Measurements from ENCODE around the gene CAMK1D.

CAMK1D gene

DNA sequence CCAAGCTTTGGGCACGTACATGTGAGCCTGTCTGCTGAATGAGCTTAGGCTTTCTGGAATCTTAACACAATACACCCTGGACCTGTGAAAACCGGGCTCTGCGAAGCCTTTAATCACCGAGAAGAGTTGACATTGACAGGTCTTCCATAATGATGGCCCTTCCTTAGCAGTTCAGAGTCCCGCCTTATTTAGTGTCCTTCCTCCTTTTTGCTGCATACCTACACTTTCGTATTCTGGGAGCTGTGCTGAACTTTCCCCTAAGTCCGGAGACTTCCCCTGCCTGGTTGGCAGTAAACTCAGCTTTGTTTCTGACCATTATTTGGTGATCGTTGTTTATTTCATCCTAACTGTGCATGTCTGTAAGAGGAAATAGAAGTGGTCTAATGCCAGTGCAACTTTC is 212.0 kb downstream of the CAMK1D start:
- DNase-seq (ENCODE audit: low read depth in 2 of 2): no peak

DNA sequence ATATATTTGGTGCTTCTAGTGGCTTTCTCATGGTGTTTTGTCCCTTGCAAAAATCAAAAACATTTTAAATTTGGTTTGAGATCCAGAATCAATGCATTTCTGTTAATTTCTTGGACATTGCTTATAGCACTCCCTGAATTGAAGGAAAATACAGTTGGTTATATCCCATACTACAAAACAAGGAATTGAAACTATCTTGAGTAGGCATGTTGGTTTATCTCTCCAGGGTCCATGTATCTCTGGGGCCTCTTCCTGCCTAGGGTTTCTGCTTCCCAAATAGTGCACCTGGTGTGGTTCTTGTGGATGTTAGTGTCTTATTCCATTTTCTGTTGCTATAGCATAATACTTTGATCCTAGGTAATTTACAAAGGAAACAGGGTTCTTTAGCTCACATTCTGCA is 212.4 kb downstream of the CAMK1D start:
- DNase-seq (ENCODE audit: low read depth in 2 of 2): no peak

GRCh38 chr10:12563489-12563888 is 214.1 kb downstream of the CAMK1D start:
- no peak for DNase-seq (ENCODE audit: low read depth in 2 of 2)

- DNase-seq (ENCODE audit: low read depth in 2 of 2): no peak
Measured at GRCh38 chr10:12564173-12564572, 214.8 kb downstream of the CAMK1D start.

DNA sequence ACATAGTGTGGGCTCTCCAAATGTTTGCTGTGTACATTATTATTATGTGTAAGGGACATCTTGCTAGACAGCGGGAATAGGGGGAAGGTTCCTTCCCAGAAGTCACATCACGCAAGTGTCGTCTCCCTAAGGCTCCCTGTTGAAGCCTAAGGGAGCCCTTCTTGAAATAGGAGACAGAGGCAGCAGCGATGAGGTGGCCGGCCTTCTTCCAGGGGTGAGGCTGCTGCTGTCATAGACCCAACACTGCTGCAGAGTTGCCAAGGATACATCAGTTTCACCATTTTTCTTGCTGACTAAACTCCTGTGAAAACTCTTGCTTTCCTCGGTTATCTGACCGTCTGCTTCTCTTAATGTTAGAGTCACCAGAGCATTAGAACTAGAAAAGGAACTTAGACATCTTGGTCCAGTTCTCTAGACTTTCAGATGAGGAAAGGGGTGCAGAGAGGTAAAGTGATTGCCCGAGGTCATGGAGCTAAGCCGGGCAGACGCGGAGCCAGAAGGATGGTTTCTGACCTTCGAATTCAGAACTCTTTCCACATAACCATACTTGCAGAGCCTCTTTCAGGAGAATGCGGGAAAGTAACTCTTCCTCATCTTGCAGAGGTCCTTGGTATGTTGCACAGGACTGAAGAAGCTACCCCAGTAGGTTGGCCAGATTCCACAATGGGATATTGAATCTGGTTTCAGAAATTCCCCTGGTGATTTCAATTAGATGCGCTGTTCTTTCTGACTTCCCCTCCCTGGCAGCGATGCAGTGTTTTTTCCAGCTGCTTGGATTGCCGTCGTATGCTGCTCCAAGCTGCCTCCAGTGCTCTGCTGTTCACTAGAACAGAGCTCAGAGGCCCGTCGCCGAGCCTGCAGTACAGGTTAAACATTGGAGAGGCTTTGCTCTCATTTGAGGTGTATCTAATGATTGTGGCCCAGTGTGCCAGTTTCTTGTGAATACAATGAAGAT is 217.1 kb downstream of the CAMK1D start:
- no peak for DNase-seq (ENCODE audit: low read depth in 2 of 2)

- no peak for DNase-seq (ENCODE audit: low read depth in 2 of 2)
Measured at GRCh38 chr10:12568391-12569009, 219.2 kb downstream of the CAMK1D start.

- no peak for DNase-seq (ENCODE audit: low read depth in 2 of 2)
Measured at GRCh38 chr10:12572281-12572680, 222.9 kb downstream of the CAMK1D start.

- DNase-seq (ENCODE audit: low read depth in 2 of 2): no peak
Measured at GRCh38 chr10:12577610-12578009, 228.3 kb downstream of the CAMK1D start.

- no peak for DNase-seq (ENCODE audit: low read depth in 2 of 2)
Measured at GRCh38 chr10:12579954-12580858, 230.9 kb downstream of the CAMK1D start.

DNA sequence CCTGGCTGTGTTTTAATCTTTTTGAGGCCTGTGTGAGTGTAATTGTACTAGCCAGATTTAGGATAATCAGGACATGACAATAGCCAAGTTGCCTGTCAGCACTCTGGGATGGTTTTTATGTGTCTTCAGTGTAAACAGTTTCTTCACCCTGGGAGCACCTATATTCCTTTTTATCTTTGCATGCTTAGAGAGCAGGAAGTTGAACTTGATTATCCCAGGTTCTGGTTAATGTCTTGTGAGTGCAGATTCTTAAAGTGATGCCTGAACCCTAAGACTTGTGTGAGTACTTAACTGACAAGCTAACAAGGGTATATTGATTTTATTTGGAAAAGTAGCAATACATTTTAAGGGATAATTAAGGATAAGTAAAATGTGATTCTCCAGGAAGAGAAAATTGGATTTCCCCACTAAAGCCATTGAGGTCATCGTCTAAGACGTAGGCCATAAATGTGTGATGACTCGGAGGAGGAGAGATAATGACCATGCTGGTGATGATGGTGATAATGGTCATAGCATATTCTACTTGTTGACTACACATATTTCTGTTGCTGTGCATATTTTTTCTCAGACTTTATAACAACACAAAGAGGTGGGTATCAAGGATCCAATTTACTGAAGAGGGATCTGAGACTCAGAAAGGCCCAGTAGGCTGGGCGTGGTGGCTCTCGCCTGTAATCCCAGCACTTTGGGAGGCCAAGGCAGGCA is 234.7 kb downstream of the CAMK1D start:
- no peak for DNase-seq (ENCODE audit: low read depth in 2 of 2)

- DNase-seq (ENCODE audit: low read depth in 2 of 2): no peak
Measured at GRCh38 chr10:12586741-12587140, 237.4 kb downstream of the CAMK1D start.

DNA sequence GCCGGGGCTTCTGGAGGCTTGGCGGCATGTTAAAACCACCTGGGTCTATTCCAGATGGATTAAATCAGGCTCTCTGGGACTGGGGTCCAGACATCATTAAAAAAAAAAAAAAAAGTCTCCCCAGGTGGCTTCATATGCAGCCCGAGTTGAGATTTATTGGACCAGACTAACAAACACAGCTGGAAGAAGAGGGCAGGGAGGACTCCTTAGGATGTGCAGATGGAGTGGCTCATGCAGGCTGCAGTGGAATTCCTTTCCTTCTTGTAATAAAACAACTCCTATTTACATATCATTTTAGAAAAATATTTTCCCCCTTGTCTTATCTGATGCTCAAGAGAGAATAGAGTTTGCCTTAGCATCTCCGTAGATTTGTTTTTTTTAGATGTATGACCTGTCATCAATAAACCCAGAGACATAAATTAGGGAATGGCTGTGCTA is 238.1 kb downstream of the CAMK1D start:
- DNase-seq (ENCODE audit: low read depth in 2 of 2): no peak

- DNase-seq (ENCODE audit: low read depth in 2 of 2): no peak
Measured at GRCh38 chr10:12588091-12588860, 238.9 kb downstream of the CAMK1D start.

GRCh38 chr10:12589291-12589690 is 239.9 kb downstream of the CAMK1D start:
- DNase-seq (ENCODE audit: low read depth in 2 of 2): no peak

DNA sequence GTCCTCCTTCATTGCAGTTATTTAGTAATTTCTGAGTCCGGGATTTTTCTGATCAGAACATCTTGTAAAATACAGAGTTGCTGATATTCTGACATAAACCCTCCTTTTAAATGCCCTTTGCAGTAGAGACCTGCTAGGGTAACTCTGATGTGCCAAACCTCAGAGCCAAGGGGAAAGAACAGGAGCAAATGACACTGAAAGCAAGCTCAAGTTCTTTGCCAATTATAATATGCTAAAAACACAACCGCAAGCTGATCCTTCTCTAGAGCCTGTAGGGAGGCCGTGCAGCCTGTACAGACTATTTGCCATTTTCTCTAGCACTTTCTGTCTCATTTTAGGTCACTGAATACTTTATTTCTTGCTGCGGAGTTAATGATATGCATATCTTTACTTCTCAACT is 240.4 kb downstream of the CAMK1D start:
- DNase-seq (ENCODE audit: low read depth in 2 of 2): no peak

DNA sequence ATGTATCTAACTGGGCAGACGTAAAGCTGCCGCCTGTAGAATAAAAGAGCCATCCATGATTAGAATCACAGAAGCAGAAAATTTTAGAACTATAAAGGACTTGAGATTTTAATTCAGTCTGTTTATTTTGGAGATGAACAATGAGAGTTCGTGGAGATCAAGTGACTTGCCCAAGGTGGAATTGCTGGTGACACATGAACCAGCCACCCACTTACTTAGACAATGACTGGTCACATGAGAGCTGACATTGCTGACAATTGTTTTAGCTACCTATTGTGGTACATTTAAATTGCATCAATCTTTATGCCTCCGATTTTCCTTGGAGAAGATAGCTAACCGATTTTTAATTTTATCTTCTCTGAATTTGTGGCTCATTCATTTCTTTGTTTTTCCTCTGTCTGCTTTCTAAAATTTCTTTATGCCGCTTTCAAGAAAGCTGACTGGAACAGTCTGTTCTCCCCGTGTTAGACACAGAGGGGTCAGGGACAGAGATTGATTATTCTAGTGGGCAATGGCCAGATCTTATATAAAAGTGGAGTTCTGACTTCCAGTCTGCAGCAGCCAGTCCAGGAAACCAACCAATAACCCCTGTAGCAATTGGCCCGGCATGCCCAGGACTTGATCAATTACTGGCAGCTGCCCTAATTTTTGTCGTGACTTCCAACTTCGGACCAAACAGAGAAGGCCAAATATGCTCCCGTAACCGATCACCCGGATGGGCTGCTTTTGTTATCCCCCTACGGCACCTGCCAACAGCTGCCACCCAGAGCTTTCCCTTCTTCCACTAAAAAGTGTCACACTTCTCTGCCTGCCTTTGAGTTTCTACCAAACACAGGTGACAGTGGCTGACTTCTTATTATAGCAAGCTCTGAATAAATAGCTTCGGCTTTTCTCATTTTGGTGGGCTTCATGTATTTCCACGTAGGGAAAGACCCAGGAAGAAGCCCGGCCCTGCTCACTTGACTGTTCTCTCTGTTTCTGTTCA is 241.6 kb downstream of the CAMK1D start:
- no peak for DNase-seq (ENCODE audit: low read depth in 2 of 2)

- no peak for DNase-seq (ENCODE audit: low read depth in 2 of 2)
Measured at GRCh38 chr10:12592967-12593366, 243.6 kb downstream of the CAMK1D start.

DNA sequence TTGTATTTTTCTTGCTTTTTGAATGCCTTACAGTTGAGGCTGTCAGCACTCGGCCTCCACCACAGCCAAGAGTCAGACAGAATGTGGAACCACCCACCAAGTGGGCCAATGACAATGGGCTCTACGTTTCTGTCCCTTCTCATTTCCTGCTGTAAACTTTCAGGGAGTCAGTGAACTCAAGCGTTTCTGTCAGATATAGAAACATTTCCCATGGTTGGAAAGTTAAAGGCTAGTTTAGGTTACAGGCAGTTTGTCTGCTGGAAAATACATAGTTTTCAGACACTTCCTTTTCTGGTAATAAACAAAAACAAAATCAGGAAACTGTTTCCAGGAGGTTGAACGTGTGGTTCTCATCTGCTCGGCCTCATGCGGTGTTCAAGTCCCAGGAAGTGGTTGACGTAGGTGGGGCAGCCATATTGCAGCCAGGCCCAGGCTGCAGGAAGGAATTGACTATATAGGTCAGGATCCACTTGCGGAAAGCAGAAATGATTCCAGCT is 245.1 kb downstream of the CAMK1D start:
- peak in 1 of 2 donors; percentile 9 for DNase-seq (ENCODE audit: low read depth in 2 of 2)

DNA sequence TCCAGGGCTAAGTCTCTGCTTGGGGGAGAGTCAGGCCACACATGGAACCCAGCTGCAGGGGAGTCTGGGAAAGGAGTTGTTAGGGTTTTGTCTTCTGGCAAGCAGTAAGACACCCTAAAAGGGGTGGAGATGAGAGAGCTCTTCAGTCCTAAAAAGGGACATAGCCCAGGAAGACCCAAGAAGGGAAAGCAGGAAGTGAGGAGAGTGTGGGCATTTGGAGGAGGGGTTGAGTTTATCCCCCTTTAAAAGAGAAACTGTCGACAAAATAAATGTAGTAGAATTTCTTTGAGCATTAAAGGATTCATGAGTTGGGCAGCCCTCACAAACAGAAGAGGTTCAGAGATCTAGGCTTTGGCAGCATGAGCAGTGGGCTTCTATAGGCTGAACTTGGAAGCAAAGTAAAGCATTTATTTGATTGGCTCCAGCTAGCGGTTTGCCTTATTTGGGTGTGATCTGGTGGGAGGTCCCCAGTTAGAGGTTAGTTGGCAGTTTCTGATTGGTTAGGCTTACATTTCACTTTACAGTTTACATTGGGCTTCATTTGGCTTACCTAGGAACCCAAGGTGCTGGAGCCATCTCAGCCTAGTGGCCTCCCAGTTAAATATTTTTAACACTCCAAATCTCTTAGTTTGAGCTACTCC is 246.7 kb downstream of the CAMK1D start:
- no peak for DNase-seq (ENCODE audit: low read depth in 2 of 2)

Measured in stimulated activated CD8-positive, alpha-beta memory T cell treated with anti-CD3 and anti-CD28 coated beads, Interleukin-7, amount 100 ng/mL, for 4 hours (primary cell).